NCI-H2171 treated with DMSO at 0.1 percent for 48 hours (cell line): ENCODE data around the gene PRPSAP1.

Source experiments
- DNase-seq: peaks from one replicate; lab custom pipeline; 2025; lab: John Stamatoyannopoulos, UW

PRPSAP1 gene

DNA sequence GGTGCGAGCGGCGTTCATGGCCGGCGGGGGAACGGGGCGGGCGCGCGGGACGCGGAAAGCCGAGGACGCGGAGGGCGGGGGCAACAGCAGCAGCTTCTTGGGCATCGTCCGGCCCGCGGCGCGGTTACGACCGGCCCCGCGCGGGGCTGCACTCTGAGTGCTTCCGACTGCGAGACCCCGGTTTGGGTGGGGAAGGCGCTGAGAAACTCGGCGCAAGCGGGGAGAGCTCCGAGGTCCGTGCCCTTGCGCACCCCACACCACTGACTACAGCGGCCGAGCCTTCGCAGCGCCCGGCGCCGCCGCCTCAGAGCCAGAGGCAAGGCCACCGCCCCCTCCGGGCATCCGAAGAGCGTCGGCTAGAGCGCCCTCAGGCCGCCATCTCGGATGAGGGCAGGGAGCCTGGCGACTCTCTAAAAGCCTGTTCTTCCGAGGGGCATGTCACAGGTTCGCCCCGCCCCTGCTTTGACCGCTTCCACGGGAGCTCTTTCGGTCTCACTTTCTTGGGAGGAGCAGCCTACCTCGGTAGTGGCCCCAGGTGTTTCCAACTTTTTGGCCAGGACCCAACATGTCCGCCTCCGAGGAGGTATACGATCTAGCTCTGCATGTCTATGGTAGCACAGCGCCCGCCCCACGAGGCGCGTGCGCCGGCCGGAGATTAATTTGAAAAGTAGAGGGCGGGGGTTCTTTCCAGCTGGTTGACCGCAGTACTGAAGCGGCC is at the start of gene PRPSAP1:
Gene PRPSAP1, minus strand, starts transcription at position 318 of the 718 bp plus-strand sequence. Its CDS starts 213 bp downstream, at position 105.
- DNase-seq: peak; percentile 96

DNA sequence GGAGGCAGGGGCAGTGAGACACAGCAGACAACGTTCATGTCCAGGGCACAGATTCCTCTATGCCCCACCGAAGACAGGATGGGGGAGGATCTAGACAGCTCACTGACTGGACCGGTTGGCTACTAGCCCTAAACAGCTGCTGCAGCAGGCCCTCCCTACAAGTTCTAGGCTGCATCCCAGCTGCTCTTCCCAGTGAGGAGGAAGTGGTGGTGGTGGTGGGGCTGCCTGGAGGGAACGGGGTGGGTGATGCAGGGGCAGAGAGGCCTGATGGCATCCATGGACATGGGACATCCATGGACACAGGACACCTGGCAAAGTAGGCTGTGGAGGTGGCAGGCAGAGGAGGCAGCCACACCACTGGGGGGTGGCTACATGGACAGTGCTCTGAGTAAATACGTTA is 49.0 kb upstream of the PRPSAP1 start:
- no peak for DNase-seq

GRCh38 chr17:76399175-76400172 is 45.8 kb upstream of the PRPSAP1 start:
- no peak for DNase-seq

GRCh38 chr17:76398523-76399174 is 44.9 kb upstream of the PRPSAP1 start:
- DNase-seq: no peak

DNA sequence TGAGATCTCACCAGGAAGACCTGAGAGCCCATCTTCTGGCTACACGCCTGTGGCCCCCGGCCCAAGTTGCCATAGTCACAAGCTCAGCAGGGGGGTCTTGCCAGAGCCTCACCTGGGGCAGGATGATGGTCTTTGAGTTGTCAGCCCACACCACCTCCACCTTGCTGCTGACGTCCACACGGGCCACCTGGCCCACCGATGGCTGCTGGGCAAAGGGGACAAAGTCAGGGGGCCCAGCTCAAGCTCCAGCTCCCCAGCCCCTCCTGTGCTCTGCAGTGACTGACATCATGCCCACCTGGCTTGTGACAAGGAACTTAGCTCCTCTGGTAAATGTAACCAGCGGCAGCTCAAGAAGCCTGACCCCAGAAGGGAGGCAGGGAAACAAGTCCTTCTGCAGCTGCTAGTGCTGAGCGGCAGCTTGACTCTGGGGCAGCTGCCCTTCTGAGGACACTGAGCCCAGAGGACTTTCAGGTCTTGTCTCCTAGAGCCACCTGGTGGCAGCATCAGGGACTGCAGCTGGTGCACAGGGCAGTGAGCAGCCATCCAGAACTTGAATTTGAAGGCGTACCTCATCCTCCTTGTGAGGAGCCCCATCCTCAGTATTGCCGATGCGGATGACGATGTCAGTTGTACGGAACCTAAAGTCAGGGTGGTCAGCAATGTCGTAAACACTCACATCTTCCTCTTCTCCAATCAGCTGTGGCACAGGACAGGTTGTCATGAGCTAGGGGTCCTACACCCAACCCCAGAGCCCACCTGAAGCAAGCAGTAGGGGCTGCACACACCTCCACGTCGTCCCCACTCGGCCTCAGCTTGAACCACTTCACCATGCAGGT is 44.2 kb upstream of the PRPSAP1 start:
- peak; percentile 66 for DNase-seq

DNA sequence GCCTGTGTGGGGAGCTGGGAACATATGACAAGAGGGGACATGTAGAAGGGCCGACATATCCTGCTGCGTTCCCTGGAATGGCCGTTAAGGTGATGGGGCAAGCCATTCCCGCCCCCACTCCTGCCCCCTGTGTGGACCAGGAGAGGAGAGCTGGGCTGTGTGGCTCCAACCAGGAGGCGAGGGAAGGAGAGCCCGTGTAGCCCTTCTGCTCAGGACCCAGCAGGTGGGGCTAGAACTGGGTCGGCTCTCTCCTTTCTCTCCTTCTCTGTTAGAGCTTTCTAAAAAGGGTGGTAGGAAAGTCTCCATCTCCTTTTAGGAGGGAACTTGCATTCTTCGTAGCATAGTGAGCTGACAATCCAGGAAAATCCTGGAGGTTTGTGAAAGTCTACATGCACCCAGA is 43.5 kb upstream of the PRPSAP1 start:
- DNase-seq: no peak

DNA sequence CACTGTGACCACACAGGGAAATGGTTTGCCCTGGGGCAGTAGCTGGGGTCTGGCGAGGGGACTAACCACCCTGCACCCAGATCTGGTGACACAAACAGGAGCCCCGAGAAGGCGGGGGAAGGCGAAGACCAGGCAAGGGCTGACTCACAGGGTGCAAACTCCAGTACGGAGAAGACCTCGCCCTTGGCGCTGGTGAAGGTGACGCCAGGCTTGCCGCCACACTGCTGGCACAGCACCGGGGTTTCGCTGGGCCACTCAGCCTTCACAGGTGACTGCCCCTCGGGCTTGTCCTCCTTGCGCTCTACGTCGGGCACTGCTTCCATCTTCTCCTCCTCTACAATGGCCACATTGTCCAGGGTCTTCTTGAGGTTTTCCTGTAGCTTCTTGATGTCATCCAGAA is 42.3 kb upstream of the PRPSAP1 start:
- DNase-seq: no peak

DNA sequence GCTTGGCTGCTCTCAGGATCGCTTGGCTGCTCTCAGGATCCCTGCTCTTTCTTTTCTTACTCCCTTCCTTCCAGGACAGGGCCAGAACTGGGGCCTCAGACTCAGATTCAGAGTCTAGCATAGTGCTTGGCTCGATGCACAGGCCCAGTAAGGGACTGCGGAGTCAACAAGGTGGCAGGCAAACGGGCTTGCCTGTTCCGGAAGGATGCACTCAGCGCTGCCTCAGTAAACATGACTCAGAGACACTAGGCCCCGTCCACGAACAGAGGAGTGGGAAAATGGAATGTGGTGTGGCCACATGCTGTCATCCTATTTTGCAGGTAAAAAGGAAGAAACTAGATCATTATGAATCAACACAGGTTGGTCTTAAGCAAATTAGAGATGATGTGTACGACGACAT is 40.5 kb upstream of the PRPSAP1 start:
- no peak for DNase-seq

GRCh38 chr17:76391200-76391715 is 37.5 kb upstream of the PRPSAP1 start:
- no peak for DNase-seq

DNA sequence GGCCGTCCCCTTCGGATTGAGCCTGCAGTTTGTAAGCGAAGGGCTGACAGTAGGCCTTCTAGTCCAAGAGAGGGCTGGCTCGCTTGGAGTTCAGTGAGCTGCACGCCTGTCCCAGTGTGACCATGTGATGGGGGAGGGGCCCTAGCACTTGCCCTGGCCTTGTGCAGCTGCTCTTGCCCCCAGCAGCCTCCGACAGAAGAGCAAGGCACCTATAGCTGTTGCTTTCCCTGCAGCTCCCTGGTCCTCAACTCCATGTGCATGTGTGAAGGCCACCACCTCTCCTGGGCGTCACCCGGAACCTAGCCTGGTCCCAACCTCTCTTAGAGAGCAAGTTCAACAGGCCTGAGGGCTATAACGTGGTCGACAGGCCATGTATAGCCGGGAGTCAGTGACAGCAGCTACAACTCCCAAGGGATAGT is 36.3 kb upstream of the PRPSAP1 start:
- DNase-seq: no peak

DNA sequence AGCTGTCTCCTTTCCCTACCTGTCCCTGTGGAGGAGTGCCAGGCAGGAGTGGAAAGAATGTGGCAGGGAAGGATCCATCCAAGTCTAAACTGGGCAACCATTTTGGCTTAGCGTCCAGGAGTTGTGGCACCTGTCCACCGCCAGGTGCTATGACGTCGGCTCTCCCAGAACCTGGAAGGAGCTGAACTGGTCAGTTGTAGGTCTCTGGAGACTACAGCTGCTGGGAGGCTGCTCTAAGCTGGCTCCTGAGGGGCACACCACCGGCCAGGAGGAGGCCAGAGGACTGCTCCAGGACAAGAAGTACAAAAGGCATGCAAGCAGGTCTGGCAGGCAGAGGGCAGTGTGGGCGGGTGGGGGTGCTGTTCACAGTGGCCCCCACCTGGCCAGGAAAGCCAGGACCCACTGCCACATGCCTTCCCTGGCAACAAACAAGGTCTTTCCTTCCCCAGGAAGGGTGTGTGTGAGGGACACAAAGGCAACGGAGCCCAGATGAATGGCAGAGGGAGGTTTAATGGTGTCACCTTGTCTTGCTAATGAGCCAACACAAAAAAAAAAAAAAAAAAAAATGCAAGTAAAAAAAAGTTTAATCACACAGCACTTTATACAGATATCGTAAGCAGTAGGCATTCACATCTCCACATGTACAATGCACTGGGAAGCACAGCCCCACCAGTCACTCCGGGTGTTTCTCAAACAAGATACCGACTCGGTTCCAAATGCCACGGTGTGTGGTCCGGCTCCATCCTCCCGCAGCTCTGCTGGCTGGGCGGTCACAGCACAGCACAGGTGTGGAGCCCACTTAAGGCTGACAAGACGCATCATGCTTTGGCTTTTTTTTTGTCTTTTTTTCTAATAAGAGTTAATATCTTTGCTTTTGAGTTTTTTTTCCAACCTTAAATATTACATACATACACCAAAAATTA is 35.5 kb upstream of the PRPSAP1 start:
- no peak for DNase-seq

DNA sequence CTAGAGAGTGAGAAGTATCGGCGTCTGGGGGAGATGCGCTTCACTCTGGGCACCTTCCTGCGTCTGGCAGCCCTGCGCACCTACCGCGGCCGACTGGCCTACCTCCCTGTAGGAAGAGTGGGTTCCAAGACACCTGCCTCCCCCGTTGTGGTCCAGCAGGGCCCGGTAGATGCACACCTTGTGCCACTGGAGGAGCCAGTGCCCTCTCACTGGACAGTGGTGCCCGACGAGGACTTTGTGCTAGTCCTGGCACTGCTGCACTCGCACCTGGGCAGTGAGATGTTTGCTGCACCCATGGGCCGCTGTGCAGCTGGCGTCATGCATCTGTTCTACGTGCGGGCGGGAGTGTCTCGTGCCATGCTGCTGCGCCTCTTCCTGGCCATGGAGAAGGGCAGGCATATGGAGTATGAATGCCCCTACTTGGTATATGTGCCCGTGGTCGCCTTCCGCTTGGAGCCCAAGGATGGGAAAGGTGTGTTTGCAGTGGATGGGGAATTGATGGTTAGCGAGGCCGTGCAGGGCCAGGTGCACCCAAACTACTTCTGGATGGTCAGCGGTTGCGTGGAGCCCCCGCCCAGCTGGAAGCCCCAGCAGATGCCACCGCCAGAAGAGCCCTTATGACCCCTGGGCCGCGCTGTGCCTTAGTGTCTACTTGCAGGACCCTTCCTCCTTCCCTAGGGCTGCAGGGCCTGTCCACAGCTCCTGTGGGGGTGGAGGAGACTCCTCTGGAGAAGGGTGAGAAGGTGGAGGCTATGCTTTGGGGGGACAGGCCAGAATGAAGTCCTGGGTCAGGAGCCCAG is 33.5 kb upstream of the PRPSAP1 start:
- no peak for DNase-seq

GRCh38 chr17:76385892-76386786 is 32.4 kb upstream of the PRPSAP1 start:
- DNase-seq: peak; percentile 76

GRCh38 chr17:76384987-76385891 is 31.5 kb upstream of the PRPSAP1 start:
- DNase-seq: no peak

DNA sequence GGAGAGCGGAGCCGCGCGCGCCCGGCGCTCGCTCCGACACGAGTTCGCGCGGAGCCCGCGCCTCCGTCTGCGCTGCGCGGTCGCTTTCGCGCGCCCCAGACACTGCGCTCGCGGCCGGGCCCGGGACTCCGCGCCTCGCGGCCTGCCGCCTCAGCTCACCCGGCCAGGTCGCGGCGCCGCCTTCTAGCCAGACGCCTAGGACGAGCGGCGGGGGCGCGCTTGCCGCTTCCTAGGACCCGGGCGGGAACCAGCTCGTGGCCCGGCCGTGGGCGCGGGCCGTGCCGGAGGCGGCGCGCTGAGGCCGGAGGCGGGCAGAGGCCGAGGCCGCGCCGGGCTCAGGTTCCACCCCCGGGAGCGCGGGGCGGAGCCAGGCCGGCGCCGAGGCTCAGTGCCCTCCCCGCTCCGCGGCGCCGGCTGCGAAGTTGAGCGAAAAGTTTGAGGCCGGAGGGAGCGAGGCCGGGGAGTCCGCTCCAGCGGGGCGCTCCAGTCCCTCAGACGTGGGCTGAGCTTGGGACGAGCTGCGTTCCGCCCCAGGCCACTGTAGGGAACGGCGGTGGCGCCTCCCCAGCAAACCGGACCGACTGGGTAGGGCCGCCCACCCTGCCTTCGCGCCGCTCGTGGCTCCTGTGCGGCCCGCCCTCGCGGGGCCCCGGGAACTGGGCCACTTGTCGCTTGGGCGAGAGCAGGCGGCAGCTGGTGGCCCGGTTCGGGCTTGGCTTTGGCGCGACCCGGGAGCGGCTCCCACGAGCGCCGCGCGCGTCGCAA is 30.7 kb upstream of the PRPSAP1 start, which contains the start of gene SPHK1:
Gene SPHK1, plus strand, starts transcription at position 388 of the 765 bp plus-strand sequence. CDS start 1,036 bp downstream, outside the sequence.
- peak; percentile 32 for DNase-seq

DNA sequence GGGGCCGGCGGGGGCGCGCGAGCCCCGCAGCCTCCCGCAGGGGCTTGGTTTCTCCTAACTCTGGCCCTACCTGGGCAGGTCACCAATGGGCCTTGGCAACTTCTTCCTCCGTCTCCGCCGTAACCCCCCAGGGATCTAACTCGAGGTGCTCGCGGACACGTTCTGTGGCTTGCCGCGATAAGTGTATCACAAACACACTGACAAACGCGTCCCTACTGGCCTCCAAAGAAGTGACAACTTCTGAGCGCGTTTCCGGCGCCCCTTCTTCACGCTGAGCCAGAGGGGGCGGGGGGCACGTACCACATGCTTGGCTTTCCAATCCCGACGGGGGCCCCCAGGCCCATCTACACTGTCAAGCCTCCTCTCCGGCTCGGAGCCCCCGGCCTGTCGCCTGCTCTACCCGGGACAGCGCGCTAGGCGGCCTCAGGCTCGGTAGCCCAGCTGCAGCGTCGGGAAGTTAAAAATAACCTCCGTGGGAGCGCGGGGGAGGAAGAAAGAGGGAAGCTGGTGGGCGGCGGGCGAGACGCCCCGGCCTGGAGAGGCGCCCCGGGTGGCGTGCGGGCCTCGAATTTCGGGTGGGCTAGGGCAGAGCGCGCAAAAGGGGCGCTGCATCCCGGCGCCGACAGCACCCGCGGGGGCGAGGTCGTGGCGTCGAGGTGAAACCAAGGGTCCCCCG is 30.0 kb upstream of the PRPSAP1 start:
- no peak for DNase-seq
